GM23338 (cell line): ENCODE measurements around the gene GPR55. TPM values are rescaled to one million over a fixed set of nuclear protein-coding genes. Genes with fewer than 3 reads are reported as not detected.

ENCODE experiments used
- ATAC-seq: fragments of 200-7000 bp; cut with Tn5 transposase; 3 replicates; pipeline ENCODE4 v1.9.1; 2020
- DNase-seq: peaks from one replicate; pipeline ENCODE4 v3.0.0-alpha.2; 2015; ENCODE audit warnings: low spot score
- H2AFZ ChIP-seq: fragments of 200-600 bp; sonication (generic); 2 replicates; pipeline ENCODE4 v1.8.0; 2016; ENCODE audit warnings: antibody characterized with exemption, mild to moderate bottlenecking, moderate library complexity
- H3F3A ChIP-seq: fragments of 200-600 bp; sonication (generic); replicated peaks from 2 replicates; pipeline ENCODE4 v1.8.0; 2017; ENCODE audit warnings: antibody characterized with exemption, mixed run types, low read depth
- H3K27ac ChIP-seq: fragments of 200-600 bp; sonication (generic); 2 replicates; pipeline ENCODE4 v1.6.1; 2016; ENCODE audit warnings: low read depth
- H3K27me3 ChIP-seq: fragments of 200-600 bp; sonication (generic); 2 replicates; pipeline ENCODE4 v1.8.0; 2016; ENCODE audit warnings: mild to moderate bottlenecking, mixed run types, moderate library complexity; ENCODE audit not compliant: insufficient read depth
- H3K36me3 ChIP-seq: fragments of 200-600 bp; sonication (generic); 2 replicates; pipeline ENCODE4 v1.8.0; 2016; ENCODE audit warnings: mild to moderate bottlenecking; ENCODE audit not compliant: insufficient read depth
- H3K4me1 ChIP-seq: fragments of 200-600 bp; sonication (generic); 2 replicates; pipeline ENCODE4 v1.8.0; 2016; ENCODE audit warnings: mild to moderate bottlenecking, moderate library complexity; ENCODE audit not compliant: insufficient read depth
- H3K4me2 ChIP-seq: fragments of 200-600 bp; sonication (generic); 2 replicates; pipeline ENCODE4 v1.7.1; 2017; ENCODE audit warnings: mixed run types
- H3K4me3 ChIP-seq: fragments of 200-600 bp; sonication (generic); 2 replicates; pipeline ENCODE4 v1.6.1; 2016; ENCODE audit warnings: mixed run types
- H3K79me2 ChIP-seq: fragments of 200-600 bp; sonication (generic); replicated peaks from 2 replicates; pipeline ENCODE4 v1.8.0; 2017; ENCODE audit warnings: mild to moderate bottlenecking; ENCODE audit not compliant: insufficient read depth
- H3K9me2 ChIP-seq: fragments of 200-600 bp; sonication (generic); 2 replicates; pipeline ENCODE4 v1.8.0; 2017; ENCODE audit not compliant: insufficient read depth
- H4K20me1 ChIP-seq: fragments of 200-600 bp; sonication (generic); replicated peaks from 2 replicates; pipeline ENCODE4 v1.8.0; 2017; ENCODE audit warnings: mild to moderate bottlenecking; ENCODE audit not compliant: insufficient read depth
- H3K27ac Mint-ChIP-seq: 2 replicates; pipeline ENCODE4 v1.8.0; 2020; ENCODE audit warnings: inconsistent platforms, mild to moderate bottlenecking, moderate library complexity, mixed read lengths
- H3K27me3 Mint-ChIP-seq: 3 replicates; pipeline ENCODE4 v1.8.0; 2022; ENCODE audit warnings: low read depth, mild to moderate bottlenecking, moderate library complexity, mixed read lengths, inconsistent platforms; ENCODE audit not compliant: insufficient read depth, poor library complexity
- H3K36me3 Mint-ChIP-seq: 3 replicates; pipeline ENCODE4 v1.8.0; 2021; ENCODE audit warnings: low read depth, mild to moderate bottlenecking, inconsistent platforms, moderate library complexity, mixed read lengths
- H3K4me1 Mint-ChIP-seq: 3 replicates; pipeline ENCODE4 v1.8.0; 2020; ENCODE audit warnings: mild to moderate bottlenecking, inconsistent platforms, mixed read lengths
- H3K4me3 Mint-ChIP-seq: 3 replicates; pipeline ENCODE4 v1.8.0; 2021; ENCODE audit warnings: moderate library complexity, mild to moderate bottlenecking, inconsistent platforms, mixed read lengths
- H3K9me3 Mint-ChIP-seq: 3 replicates; pipeline ENCODE4 v1.8.0; 2020; ENCODE audit warnings: moderate library complexity, mild to moderate bottlenecking, inconsistent platforms, mixed read lengths
- EZH2 ChIP-seq: fragments of 200-600 bp; sonication (generic); IDR thresholded peaks from one replicate; pipeline ENCODE4 v1.8.0; 2017; ENCODE audit warnings: antibody characterized with exemption, mild to moderate bottlenecking, low read depth; ENCODE audit not compliant: unreplicated experiment
- EZH2phosphoT487 ChIP-seq: fragments of 200-600 bp; sonication (generic); IDR thresholded peaks from one replicate; pipeline ENCODE4 v1.8.1; 2018; ENCODE audit warnings: antibody characterized with exemption; ENCODE audit not compliant: unreplicated experiment
- NANOG ChIP-seq: IDR thresholded peaks from 2 replicates; pipeline ENCODE4 v1.6.1; 2016; ENCODE audit warnings: antibody characterized with exemption, borderline replicate concordance
- POLR2AphosphoS5 ChIP-seq: IDR thresholded peaks from 2 replicates; pipeline ENCODE4 v1.6.1; 2016; ENCODE audit warnings: antibody characterized with exemption, low read depth
- ZNF462 ChIP-seq: fragments of 250-450 bp; sonication (Bioruptor Pico); IDR thresholded peaks from 2 replicates; pipeline ENCODE4 v1.5.0; 2020; ENCODE audit warnings: mild to moderate bottlenecking, moderate library complexity
- polyA plus RNA-seq: library from polyadenylated mRNA; unstranded; fragments of >200 nt; fragmentation: Nextera tagmentation; extraction: Ambion mirVana; gene quantifications from 2 replicates; pipeline ENCODE4 v1.2.1, GENCODE V29; 2016
- total RNA-seq: library from RNA; depleted of rRNA; stranded (reverse); fragments of >200 nt; shearing (Covaris generic); gene quantifications from 2 replicates; pipeline ENCODE4 v1.2.3, GENCODE V29; 2014
- TF ChIP-seq, protein P1 (sequence below): IDR thresholded peaks from 2 replicates; pipeline ENCODE4 v1.6.1; 2016; ENCODE audit warnings: antibody characterized with exemption

The GPR55 gene
- total and polyA plus RNA-seq, 2 experiments from 2014 or later = not detected

- H3K36me3 Mint-ChIP-seq = peaks cover 58% of the 10 kb centered on the region
- no peak for TF ChIP-seq EZH2phosphoT487
- TF ChIP-seq POLR2AphosphoS5 = no peak
- TF ChIP-seq EZH2 = no peak
- no peak for TF ChIP-seq NANOG
- TF ChIP-seq, protein P1, sequence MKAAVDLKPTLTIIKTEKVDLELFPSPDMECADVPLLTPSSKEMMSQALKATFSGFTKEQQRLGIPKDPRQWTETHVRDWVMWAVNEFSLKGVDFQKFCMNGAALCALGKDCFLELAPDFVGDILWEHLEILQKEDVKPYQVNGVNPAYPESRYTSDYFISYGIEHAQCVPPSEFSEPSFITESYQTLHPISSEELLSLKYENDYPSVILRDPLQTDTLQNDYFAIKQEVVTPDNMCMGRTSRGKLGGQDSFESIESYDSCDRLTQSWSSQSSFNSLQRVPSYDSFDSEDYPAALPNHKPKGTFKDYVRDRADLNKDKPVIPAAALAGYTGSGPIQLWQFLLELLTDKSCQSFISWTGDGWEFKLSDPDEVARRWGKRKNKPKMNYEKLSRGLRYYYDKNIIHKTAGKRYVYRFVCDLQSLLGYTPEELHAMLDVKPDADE = no peak
- TF ChIP-seq ZNF462 (CRISPR knock-in tag) = no peak
Observed at GRCh38 chr2:230879891-230880290, 45.2 kb downstream of the GPR55 start.

More at GRCh38 chr2:230879891-230880290, 45.2 kb downstream of the GPR55 start:
- no peaks in the 10 kb centered on the region; the same call in 1 of the 2 replicates for H3K79me2 ChIP-seq
- H3K4me1 ChIP-seq = no peaks in the 10 kb centered on the region
- no peak overlapping the region for H3K27ac Mint-ChIP-seq
- peaks cover 2% of the 10 kb centered on the region for H3K27me3 Mint-ChIP-seq
- peaks cover 4% of the 10 kb centered on the region for H4K20me1 ChIP-seq
- no peak overlapping the region for H3K4me3 Mint-ChIP-seq
- no peaks in the 10 kb centered on the region for H3K27me3 ChIP-seq
- H3K4me3 ChIP-seq = no peak overlapping the region
- no peak overlapping the region for H2AFZ ChIP-seq
- H3K4me1 Mint-ChIP-seq = peaks cover 17% of the 10 kb centered on the region; the same call in 2 of the 3 replicates
- H3K36me3 ChIP-seq = peaks cover 33% of the 10 kb centered on the region
- DNase-seq (no peak), ATAC-seq (no peak)
- H3K27ac ChIP-seq = no peak overlapping the region
- no peak overlapping the region for H3K4me2 ChIP-seq
- H3K9me2 ChIP-seq = no peaks in the 10 kb centered on the region
- peaks cover 16% of the 10 kb centered on the region; the same call in 1 of the 2 replicates for H3F3A ChIP-seq
- H3K9me3 Mint-ChIP-seq = no peaks in the 10 kb centered on the region
